ENCODE data around the gene PAEP. TPM values are rescaled to one million over a fixed set of nuclear protein-coding genes. Genes with fewer than 3 reads are reported as not detected.

The PAEP gene
- total RNA-seq, 1 experiment from 2014 or later = not detected

GRCh38 chr9:135516132-135516860 is 45.3 kb upstream of the PAEP start:
- H3K9me3 ChIP-seq (ENCODE audit: control insufficient read depth, insufficient read depth, low read depth, low read length) = no peaks in the 10 kb centered on the region
- DNase-seq (ENCODE audit: low read depth, low spot score) = no peak
- in situ Hi-C loops (cut with HindIII; ENCODE audit: low pct_unique_long_range_greater_than_20kb, low sequenced_read_pairs) = no loop called here
- no peaks in the 10 kb centered on the region for H3K27me3 ChIP-seq (ENCODE audit: control insufficient read depth, insufficient read depth, low read length)
- H3K4me1 ChIP-seq (ENCODE audit: control insufficient read depth, insufficient read depth, low read length) = no peaks in the 10 kb centered on the region
- H3K27ac ChIP-seq (ENCODE audit: low read length) = no peak overlapping the region
- no peaks in the 10 kb centered on the region for H3K36me3 ChIP-seq (ENCODE audit: control insufficient read depth, insufficient read depth, low read length)
- H3K4me3 ChIP-seq (ENCODE audit: low read depth in 2 of 2, low read length in 2 of 2) = no peak overlapping the region
- ATAC-seq = no peak
- POLR2A ChIA-PET = no interaction called here
- no TSS peak for BruUV-seq (replicated peaks)
- intact Hi-C loops (cut with micrococcal nuclease; ENCODE audit: unreplicated experiment) = no loop called here
- CTCF ChIA-PET = no interaction called here
- no peak for TF ChIP-seq REST (IDR thresholded peaks at IDR 0.05; ENCODE audit: insufficient read depth in 1 of 2, low read depth in 2 of 2, low read length in 1 of 2)
- TF ChIP-seq TCF7L2 (IDR thresholded peaks at IDR 0.05; ENCODE audit: low read depth, low read length) = no peak
- TF ChIP-seq POLR2AphosphoS5 (IDR thresholded peaks at IDR 0.05; ENCODE audit: low read depth, low read length) = no peak
- TF ChIP-seq SIN3A (IDR thresholded peaks at IDR 0.05; ENCODE audit: borderline replicate concordance, insufficient read depth, low read depth, low read length) = no peak
- TF ChIP-seq, protein P1, sequence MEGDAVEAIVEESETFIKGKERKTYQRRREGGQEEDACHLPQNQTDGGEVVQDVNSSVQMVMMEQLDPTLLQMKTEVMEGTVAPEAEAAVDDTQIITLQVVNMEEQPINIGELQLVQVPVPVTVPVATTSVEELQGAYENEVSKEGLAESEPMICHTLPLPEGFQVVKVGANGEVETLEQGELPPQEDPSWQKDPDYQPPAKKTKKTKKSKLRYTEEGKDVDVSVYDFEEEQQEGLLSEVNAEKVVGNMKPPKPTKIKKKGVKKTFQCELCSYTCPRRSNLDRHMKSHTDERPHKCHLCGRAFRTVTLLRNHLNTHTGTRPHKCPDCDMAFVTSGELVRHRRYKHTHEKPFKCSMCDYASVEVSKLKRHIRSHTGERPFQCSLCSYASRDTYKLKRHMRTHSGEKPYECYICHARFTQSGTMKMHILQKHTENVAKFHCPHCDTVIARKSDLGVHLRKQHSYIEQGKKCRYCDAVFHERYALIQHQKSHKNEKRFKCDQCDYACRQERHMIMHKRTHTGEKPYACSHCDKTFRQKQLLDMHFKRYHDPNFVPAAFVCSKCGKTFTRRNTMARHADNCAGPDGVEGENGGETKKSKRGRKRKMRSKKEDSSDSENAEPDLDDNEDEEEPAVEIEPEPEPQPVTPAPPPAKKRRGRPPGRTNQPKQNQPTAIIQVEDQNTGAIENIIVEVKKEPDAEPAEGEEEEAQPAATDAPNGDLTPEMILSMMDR (IDR thresholded peaks at IDR 0.05) = no peak

DNA sequence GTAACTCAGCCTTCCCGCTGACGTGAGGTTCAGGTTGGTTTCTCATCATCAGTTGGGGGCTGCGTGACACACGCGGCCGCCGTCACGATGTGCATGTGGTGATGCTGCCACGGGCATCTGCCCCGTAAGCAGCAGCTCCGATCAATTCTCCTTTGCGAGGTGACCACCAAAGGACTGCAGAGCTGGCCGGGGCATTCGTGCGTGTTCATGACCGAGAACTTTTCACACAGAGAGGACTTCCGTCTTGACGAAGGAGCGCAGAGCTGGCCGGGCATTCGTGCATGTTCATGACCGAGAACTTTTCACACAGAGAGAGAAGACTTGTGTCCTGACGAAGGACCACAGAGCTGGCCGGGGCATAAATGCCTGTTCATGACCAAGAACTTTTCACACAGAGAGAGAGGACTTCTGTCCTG is 44.1 kb upstream of the PAEP start:
- TF ChIP-seq REST (IDR thresholded peaks at IDR 0.05; ENCODE audit: insufficient read depth in 1 of 2, low read depth in 2 of 2, low read length in 1 of 2) (no peak), TCF7L2 (IDR thresholded peaks at IDR 0.05; ENCODE audit: low read depth, low read length) (no peak), POLR2AphosphoS5 (IDR thresholded peaks at IDR 0.05; ENCODE audit: low read depth, low read length) (no peak), SIN3A (IDR thresholded peaks at IDR 0.05; ENCODE audit: borderline replicate concordance, insufficient read depth, low read depth, low read length) (no peak)
- TF ChIP-seq, protein P1 (IDR thresholded peaks at IDR 0.05) = no peak
- Histone ChIP-seq H3K9me3 (ENCODE audit: control insufficient read depth, insufficient read depth, low read depth, low read length) (no peaks in the 10 kb centered on the region), H3K27ac (ENCODE audit: low read length) (no peak overlapping the region), H3K4me1 (ENCODE audit: control insufficient read depth, insufficient read depth, low read length) (no peaks in the 10 kb centered on the region), H3K36me3 (ENCODE audit: control insufficient read depth, insufficient read depth, low read length) (no peaks in the 10 kb centered on the region), H3K27me3 (ENCODE audit: control insufficient read depth, insufficient read depth, low read length) (no peaks in the 10 kb centered on the region), H3K4me3 (ENCODE audit: low read depth in 2 of 2, low read length in 2 of 2) (no peak overlapping the region)
- BruUV-seq (replicated peaks) = no TSS peak
- ChIA-PET POLR2A (no interaction called here), CTCF (no interaction called here)
- intact Hi-C loops (cut with micrococcal nuclease; ENCODE audit: unreplicated experiment) (no loop called here), in situ Hi-C loops (cut with HindIII; ENCODE audit: low pct_unique_long_range_greater_than_20kb, low sequenced_read_pairs) (no loop called here)
- no peak for ATAC-seq
- no peak for DNase-seq (ENCODE audit: low read depth, low spot score)

Measured in Panc1 (cell line).